ENCODE results near the gene RET.
"Not testable (repeated sequence)": the region's sequence is repeated elsewhere in the genome, so short reads cannot be mapped to it uniquely, and the experiment has no call there.

The RET gene

DNA sequence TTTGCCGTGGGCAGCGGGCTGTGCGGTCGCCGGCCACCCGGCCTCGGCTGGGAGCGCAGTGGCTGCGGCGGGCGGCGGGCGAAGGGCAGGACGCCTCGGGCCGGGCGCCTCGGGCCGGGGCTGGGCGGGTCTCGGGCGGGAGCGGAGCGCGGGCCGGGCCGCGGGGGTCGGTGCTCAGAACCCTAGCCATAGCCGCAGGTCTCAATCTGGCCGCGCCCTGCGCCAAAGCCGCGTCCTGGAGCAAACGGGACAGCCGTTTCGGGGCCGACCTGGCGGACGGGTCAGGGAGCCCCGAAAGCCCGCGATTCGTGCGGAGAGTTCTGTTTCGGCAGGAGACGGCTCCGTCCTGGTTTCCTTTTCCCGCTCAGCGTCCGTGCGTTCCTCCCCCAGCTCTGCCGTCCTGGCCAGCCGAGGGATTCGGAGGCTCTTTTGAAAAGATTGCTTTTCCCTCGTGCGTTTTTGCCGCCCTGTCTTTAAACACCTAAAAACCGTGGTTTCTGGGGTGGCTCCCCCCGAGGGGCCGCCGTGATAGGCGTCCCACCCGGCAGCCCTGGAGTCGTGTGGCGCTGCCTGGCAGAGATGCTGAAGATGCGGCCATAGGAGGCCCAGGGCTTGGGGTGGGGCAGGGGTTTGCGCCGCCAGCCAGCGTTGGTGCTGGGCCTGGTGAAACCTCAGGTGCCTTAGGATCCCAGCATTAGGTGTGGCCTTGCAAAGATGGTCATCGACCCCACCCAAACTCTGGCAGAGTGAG is 727 bp downstream of the RET start:
- DNase-seq (ENCODE audit: low read depth in 1 of 2, low spot score in 1 of 2) = no peak

DNA sequence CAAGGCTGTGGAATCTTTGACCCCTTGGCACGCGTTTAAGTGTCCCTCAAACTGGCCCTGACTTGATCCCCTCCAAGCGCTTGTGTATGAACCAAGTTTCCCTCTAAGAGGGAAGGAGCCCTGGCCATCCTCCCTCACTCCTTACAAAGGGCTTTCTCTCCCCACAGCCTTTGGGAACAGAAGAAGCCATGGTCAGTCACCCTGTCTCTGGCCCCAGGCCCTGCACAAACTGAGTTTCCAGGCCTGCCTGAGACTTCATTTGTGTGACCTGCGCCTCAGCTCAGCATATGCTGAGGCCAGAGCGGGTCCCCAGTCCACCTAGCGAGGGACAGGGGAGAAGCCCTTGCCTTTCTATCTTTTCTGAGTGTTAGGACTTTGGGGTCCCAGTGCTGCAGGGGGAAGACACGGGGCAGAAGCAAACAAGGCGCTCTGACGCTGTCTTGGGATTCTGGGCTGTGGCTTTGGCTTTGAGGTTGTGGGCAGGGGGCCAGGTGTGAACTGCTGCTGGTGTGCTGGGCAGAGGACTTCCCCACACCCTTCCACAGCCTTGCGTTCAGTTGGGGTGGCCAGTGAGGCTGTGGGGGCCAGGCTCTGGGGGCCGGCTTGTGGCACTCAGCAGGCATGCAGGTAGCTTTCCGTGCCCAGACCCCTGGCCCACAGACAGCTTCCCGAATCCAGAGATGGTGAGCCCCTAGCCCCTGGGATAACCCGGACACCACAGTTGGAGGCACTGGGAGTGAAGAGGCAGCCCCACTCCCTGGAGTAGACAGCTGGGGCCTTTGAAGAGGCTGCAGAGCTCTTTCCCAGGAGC is 1.5 kb downstream of the RET start:
- no peak for DNase-seq (ENCODE audit: low read depth in 1 of 2, low spot score in 1 of 2)

DNA sequence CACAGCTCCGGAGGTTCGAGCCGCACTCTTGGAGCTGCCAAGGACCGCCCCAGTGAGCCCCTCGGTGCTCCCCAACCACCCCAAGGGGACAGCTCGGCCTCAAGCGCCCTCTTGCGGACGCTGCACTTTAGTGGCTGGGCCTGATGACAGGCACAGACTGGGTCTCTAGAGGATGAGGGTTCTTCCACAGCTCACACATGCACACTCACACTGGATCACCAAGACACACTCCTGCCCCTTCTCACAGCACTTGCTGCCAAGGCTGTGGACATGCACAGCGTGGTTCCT is 2.1 kb downstream of the RET start:
- no peak for DNase-seq (ENCODE audit: low read depth in 1 of 2, low spot score in 1 of 2)

DNA sequence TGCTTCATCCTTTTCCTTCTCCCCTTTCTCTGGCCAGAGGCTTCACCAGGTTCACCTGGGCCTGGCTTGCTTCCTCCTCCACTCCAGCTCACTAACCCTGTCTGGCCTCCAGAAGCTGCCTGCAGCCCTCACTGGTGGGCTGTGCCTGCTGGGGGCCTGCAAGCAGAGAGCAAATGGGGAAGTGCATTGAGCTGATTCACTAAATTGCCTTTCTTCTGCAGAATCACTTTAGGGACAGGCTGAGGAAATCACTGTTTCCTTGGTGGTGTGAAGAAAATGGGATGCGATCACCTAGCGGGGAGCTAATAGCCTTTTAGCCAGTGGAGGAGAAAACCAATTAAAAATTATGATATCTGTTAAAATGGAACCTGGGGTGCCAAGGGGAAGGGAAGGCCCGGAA is 3.0 kb downstream of the RET start:
- no peak for DNase-seq (ENCODE audit: low read depth in 1 of 2, low spot score in 1 of 2)

DNA sequence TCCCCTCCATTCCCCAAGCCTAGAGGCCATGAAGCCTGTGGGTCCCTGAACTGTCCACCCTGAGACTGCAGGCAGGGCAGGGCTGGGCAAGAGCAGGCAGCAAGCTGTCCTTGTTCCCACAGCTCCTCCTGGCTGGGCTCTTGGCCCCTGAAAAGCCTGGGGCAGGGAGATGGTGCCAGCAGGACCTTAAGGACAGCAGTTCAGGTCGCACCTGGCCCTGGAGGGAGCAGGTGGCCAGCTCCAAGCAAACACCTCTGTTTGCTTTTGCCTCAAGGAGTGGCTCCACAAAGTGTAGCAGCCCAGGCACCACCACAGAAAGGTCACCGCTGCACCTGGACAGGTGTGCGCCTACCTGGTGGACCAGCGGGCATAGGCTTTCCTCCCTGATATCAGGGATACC is 5.2 kb downstream of the RET start:
- DNase-seq (ENCODE audit: low read depth in 1 of 2, low spot score in 1 of 2) = no peak

DNA sequence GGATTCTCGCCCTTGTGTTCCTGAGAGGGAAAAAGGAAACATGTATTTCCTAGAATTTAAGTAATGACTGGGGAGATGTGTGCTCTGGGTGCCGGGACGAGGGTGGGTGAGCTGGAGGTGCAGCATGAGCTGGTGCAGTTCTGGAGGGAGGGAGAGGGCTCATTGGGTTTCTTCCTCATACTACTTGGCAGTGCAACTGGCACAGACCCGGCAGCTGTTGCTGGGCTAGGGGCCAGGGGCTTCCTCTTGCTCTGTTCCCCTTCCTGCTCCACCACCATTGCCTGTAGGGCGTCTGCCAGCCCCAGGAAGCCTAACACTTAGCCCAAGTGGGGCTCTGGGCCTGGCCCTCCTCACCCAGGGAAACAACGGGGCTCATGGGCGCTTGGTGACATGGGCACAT is 5.9 kb downstream of the RET start:
- no peak for DNase-seq (ENCODE audit: low read depth in 1 of 2, low spot score in 1 of 2)

DNA sequence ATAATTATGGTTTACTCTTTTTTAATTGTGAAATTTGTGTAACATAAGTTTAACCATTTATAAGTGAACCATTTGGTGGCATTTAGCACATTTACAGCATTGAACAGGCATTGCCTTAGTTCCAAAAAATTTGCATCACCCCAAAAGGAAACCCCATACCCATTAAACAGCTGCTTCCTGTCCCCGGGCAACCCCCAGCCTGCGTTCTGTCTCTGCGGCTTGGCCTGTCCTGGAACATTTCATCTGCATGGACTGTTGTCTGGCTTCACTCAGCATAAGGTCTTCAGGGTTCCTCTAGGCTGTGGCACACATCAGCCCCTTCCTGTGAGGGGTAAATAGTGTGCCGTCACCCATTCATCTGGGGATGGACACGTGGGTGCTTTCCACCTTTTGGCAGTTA is 6.9 kb downstream of the RET start:
- DNase-seq (ENCODE audit: low read depth in 1 of 2, low spot score in 1 of 2) = no peak

DNA sequence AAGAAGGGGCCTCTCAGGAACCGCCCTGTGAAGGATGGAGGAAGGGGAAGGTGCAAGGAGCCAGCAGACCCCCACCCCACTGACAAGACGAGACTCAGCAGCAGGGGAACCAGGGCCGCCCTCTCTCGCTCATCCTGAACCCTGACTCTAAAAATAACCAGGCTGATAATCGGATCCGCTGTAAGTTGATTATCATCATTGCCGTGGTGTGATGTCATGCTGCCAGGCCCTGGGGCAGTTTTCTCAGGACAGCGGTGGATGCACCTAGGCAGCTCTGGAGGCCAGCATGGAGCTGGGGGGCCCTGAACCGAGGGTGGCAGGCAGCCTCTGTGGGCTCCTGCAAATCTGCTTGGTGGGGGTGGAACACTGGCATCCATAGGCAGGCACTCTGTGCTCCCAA is 7.9 kb downstream of the RET start:
- no peak for DNase-seq (ENCODE audit: low read depth in 1 of 2, low spot score in 1 of 2)

DNA sequence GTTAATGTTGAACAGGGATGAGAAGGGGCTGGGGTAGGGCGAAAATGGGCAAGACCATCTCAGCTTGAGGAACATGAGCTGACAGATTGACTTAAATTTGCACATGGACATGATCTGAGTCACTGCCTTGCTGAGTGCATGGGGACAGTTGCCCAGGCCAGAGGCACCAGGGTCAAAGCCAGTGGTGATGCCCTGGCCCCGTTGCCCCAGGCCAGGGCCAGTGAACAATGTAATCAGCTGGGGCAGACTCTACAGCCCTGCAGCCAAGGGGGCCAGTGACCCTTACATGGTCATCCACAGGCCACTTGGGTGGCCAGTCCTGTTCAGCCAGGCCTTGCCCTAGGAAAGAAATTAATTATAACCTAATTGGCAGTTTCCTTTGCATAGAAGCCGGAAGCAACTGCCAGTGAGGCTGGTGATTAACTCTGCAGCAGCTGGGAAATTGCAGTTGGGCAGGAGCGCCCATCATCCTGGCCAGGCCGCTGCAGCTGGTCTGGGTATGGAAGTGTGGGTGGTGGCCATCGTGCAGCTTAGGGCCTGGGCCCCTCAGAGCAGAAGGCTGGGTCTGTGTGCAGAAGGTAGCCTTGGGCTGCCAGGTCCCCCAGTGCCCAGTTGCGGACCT is 9.6 kb downstream of the RET start:
- DNase-seq (ENCODE audit: low read depth in 1 of 2, low spot score in 1 of 2) = no peak

DNA sequence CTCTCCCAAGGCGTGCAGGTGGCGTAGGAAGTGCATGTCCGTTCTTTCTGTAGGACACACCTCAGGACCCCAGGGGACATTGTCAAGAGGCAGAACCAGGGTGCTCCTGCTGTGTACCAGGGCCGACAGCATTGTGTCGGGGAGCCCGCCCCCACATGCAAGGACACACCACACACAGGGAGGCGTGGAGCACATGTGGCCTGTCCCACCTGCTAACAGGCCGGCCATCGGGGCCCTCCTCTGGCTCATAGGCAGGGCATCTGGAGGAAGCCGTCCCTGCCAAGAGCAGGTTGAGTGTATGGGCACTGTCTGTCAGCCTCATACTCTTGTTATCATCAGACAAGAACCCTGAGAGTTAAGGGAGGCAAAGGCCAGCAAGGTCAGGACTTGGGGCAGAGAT is 12.7 kb downstream of the RET start:
- no peak for DNase-seq (ENCODE audit: low read depth in 1 of 2, low spot score in 1 of 2)

DNA sequence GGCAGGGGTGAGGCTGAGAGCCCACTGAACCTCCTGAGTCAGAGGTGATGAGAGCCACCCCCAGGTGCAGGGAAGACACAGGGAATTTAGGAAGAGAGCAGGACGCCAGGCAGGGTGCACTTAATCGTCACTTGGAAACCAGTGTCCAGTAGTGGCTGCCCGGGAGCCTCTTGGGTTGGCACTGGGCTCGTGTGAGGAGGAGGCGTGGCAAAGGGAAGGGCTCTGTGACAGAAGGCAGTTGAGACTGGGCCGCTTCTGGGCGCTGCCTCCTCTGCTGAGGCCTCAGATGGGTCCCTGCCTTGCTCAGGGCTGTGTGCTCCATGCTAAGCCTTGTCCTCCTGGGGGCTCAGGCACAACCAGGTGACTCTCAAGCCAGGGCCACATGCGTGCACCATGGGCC is 13.3 kb downstream of the RET start:
- DNase-seq (ENCODE audit: low read depth in 1 of 2, low spot score in 1 of 2) = no peak

DNA sequence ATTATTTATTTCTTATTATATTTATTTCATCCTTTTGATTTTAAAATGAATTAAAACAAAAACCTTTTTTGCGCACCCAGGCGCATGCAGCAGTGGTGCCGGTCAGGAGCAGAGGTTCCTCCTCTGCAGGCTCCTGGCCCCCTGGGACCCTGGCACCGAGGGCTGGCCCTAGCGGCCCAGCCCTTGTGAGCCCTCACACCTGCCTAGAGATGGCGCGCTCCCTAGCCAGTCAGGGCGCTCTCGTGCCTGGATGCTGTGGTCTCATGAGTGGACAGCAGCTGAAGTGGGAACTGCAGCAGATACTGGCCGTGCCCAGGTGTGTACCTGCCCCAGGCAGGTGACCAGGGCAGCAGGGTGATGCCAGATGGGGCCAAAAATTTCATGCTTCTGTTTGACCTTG is 13.8 kb downstream of the RET start:
- no peak for DNase-seq (ENCODE audit: low read depth in 1 of 2, low spot score in 1 of 2)

DNA sequence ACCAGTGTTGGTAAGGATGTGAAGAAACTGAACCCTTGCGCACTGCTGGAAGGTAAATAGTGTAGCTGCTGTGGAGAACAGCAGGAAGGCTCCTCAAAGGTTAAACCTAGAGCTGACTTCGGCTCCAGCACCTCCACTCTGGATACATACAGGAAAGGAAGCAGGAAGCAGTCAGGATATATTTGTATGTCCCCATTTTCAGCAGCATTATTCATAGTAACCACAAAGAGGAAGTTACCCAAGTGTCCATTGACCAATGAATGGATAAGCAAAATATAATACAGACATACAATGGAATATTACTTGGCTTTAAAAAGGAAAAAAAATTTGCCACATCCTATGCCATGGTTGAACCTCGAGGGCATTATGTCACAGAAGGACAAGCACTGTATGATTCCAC is 15.0 kb downstream of the RET start:
- no peak for DNase-seq (ENCODE audit: low read depth in 1 of 2, low spot score in 1 of 2)

DNA sequence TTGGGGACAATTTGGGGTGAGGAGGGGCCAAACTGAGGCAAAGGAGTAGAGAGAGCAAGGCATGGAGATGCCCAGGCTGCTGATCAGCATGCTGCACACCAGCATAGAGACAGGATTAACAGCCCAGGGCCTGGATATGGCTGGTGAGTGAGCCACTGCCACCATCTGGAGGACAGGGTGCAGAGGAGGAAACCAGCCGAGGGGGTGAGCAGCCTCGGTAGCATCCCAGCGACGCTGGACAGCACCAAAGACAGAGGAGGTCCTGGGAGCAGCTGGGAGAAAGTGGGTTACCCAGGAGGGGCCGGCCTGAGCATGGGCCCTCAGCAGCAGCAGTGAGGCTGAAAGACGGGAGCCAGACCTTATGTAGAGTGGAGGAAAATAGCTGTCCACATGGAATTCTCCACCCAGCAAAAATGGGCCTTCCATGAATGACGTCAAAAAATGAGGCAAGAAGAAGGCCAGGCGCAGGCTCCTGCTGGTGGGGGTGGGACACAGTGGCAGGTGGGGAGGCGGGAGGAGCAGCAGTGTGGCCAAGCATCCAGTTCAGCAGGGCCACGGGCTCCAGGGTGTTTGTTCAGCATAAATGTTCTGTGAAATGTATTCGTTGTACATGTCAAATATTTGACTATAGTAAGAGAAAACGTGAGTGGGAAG is 16.7 kb downstream of the RET start:
- no peak for DNase-seq (ENCODE audit: low read depth in 1 of 2, low spot score in 1 of 2)

DNA sequence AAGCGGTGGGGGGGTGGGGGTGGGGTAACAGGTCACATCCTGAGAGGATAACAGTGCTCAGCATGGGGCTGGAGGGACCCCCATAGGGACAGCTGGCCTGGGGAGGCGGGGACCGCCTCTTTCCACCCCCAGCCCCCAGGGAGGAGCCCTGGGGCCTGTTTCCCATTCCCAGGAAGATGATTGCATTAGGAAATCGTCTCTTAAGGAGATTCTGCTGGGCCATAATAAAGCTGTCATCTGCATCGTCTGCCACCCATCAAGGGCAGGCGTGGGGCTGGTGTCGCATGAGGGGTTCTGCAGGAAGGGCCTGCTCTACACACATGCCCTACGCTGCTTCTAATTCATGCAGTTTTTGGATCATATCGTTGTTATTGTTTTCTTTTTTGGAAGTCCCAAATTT is 17.2 kb downstream of the RET start:
- no peak for DNase-seq (ENCODE audit: low read depth in 1 of 2, low spot score in 1 of 2)

DNA sequence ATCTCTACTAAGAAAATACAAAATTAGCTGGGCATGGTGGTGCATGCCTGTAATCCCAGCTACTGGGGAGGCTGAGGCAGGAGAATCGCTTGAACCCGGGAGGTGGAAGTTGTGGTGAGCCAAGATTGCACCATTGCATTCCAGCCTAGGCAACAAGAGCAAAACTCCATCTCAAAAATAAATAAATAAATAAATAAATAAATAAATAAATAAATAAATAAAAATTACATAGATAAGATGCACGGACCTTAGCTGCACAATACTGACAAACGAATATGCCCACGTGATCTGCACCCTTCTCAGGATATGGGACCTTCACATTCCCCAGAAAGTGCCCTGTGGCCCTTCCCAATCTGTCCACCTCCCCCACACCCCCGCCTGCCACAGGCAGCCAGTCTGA is 22.5 kb downstream of the RET start:
- not testable (repeated sequence) for DNase-seq (ENCODE audit: low read depth in 1 of 2, low spot score in 1 of 2)

DNA sequence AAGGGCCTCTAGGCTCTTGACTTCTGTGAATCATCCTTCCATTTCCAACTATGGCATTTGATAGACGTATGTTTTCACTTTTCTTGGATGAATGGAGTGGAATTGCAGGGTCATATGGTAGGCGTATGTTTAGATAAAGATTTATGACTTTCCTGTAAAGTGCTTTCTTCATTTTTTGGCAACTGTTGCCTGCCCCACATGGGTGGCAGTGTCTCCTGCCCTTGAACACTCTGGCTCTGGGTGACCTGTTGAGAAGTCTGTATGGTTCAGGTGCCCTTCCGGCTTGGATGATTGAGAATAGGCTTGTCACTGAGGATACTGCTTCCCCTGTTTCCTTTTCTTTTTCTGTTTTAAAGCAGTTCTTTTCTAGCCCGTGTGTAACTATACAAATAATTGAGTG is 23.1 kb downstream of the RET start:
- DNase-seq (ENCODE audit: low read depth in 1 of 2, low spot score in 1 of 2) = no peak

DNA sequence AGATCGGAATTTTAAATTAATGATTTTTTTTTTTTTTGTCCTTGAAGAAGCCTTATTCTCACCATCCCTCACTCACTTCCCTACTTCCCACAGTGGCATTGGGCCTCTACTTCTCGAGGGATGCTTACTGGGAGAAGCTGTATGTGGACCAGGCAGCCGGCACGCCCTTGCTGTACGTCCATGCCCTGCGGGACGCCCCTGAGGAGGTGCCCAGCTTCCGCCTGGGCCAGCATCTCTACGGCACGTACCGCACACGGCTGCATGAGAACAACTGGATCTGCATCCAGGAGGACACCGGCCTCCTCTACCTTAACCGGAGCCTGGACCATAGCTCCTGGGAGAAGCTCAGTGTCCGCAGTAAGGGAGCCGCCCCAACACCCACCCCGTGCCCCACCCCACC is 23.5 kb downstream of the RET start:
- DNase-seq (ENCODE audit: low read depth in 1 of 2, low spot score in 1 of 2) = no peak

DNA sequence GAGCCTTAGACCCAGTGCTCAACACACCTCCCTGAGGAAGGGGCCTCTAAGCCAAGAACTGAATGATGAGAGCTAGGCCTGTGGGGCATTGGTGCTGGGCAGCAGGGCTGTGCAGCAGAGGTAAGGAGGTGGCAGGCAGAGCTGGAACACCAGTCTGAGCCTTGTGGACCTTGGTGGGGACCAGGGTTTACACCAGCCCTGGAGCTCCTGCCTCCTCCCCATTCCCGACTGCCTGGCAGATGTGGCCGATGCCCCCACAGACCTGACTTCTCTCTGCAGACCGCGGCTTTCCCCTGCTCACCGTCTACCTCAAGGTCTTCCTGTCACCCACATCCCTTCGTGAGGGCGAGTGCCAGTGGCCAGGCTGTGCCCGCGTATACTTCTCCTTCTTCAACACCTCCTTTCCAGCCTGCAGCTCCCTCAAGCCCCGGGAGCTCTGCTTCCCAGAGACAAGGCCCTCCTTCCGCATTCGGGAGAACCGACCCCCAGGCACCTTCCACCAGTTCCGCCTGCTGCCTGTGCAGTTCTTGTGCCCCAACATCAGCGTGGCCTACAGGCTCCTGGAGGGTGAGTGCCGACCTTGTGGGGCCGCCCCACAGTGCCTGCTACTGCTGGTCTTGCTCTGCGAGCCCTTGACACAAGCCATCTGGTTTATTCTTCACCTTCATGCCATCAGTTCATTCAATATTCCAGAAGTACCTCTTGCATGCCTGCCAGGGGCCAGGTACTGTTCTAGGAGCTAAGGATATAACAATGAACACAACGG is 25.4 kb downstream of the RET start:
- DNase-seq (ENCODE audit: low read depth in 1 of 2, low spot score in 1 of 2) = no peak

DNA sequence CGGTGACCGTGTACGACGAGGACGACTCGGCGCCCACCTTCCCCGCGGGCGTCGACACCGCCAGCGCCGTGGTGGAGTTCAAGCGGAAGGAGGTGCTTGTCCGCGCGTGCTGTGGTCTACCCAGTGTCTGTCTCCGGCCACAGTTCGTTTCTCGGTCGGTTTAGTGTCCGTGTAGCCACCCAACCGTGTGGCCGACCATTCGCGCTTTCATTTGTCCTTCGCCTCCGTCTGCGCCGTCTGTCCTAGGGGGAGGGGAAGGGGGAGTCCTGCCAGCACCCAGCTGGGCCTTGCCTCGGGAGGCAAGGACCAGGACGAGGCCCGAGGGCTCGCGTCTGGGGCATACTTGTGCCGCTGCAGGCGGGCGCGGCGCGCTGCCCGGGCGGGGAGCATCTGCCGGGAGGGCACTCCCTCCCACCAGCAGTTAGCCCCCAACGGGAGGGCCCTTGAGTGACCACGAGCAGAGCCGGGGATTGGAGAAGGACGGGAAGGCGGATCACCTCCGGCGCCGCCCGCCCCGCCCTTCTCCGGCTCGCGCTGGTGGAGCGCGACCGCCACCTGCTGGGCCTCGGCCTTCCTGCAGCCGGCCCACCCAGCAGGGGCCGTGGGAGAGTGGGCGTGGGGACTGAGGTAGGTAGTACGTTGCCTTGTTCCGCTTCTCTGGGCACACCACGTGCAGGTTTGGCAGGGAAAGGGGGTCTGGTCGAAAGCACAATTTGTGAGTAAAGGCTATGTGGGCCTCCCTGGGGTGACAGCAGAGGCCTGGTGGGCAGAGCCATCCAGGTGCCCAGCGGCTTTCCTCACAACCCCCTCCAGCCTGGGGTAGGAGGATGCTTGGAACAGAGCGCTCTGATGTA is 28.5 kb downstream of the RET start:
- DNase-seq (ENCODE audit: low read depth in 1 of 2, low spot score in 1 of 2) = peak; percentile 58 to 74

DNA sequence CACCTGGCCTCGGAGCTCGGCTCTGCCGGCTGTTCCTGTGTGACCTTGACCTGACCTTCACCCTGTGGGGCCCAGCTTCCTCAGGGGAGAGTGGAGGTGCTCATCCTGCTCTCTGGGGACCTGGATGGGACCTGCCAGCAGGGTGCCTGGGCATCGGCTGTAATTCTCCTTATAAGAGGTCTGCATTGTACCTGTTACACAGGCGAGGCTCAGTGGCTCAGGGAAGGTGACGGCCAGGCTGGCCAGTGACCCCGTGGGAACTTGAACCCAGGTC is 29.0 kb downstream of the RET start:
- no peak for DNase-seq (ENCODE audit: low read depth in 1 of 2, low spot score in 1 of 2)

All from stimulated activated CD4-positive, alpha-beta T cell treated with anti-CD3 and anti-CD28 coated beads, Interleukin-15, amount 100 ng/mL, for 1 hour (primary cell).